ENCODE results near the gene WSB2. TPM values are rescaled to one million over a fixed set of nuclear protein-coding genes. Genes with fewer than 3 reads are reported as not detected.
"Not testable (repeated sequence)": the region's sequence is repeated elsewhere in the genome, so short reads cannot be mapped to it uniquely, and the experiment has no call there.

Gene WSB2
- total RNA-seq, 3 donors from 2014 or later, result 103 to 159 (median 119) TPM

- no peak for ATAC-seq
- Histone ChIP-seq H3K9me3 (no peaks in the 10 kb centered on the region), H3K4me1 (ENCODE audit: low read depth) (peaks cover 13% of the 10 kb centered on the region), H3K4me3 (no peak overlapping the region), H3K36me3 (ENCODE audit: low read depth) (no peaks in the 10 kb centered on the region)
- intact Hi-C loops (cut with DNase I, micrococcal nuclease), result no loop called here
- no peak for TF ChIP-seq CTCF (IDR thresholded peaks at IDR 0.05)
- no peak for DNase-seq
Measured at GRCh38 chr12:118013283-118013682, 47.7 kb downstream of the WSB2 start.

- Histone ChIP-seq H3K9me3 (no peaks in the 10 kb centered on the region), H3K36me3 (ENCODE audit: low read depth) (no peaks in the 10 kb centered on the region), H3K4me1 (ENCODE audit: low read depth) (peaks cover 6% of the 10 kb centered on the region), H3K4me3 (no peak overlapping the region)
- ATAC-seq (no peak), DNase-seq (no peak)
- no peak for TF ChIP-seq CTCF (IDR thresholded peaks at IDR 0.05)
- intact Hi-C loops (cut with DNase I, micrococcal nuclease), result no loop called here
Measured at GRCh38 chr12:118011961-118012360, 49.0 kb downstream of the WSB2 start.

- intact Hi-C loops (cut with DNase I, micrococcal nuclease), result no loop called here
Measured at GRCh38 chr12:118011377-118011776, 49.6 kb downstream of the WSB2 start.

GRCh38 chr12:118010903-118011302 is 50.1 kb downstream of the WSB2 start:
- DNase-seq (no peak), ATAC-seq (no peak)
- Histone ChIP-seq H3K4me3 (no peak overlapping the region), H3K9me3 (no peaks in the 10 kb centered on the region), H3K4me1 (ENCODE audit: low read depth) (no peaks in the 10 kb centered on the region), H3K36me3 (ENCODE audit: low read depth) (no peaks in the 10 kb centered on the region)
- intact Hi-C loops (cut with DNase I, micrococcal nuclease), result no loop called here
- no peak for TF ChIP-seq CTCF (IDR thresholded peaks at IDR 0.05)

More at GRCh38 chr12:118011377-118011776, 49.6 kb downstream of the WSB2 start:
- Histone ChIP-seq H3K4me1 (ENCODE audit: low read depth) (peaks cover 4% of the 10 kb centered on the region), H3K9me3 (no peaks in the 10 kb centered on the region), H3K36me3 (ENCODE audit: low read depth) (no peaks in the 10 kb centered on the region), H3K4me3 (no peak overlapping the region)
- DNase-seq (no peak), ATAC-seq (no peak)
- TF ChIP-seq CTCF (IDR thresholded peaks at IDR 0.05), result no peak

- DNase-seq; intact Hi-C loops (cut with DNase I, micrococcal nuclease); H3K9me3 ChIP-seq; H3K4me3 ChIP-seq; H3K4me1 ChIP-seq (ENCODE audit: low read depth); ATAC-seq; H3K36me3 ChIP-seq (ENCODE audit: low read depth): not testable (repeated sequence)
Measured at GRCh38 chr12:117999806-118000205, 61.2 kb downstream of the WSB2 start.

- ATAC-seq (peak; percentile 27), DNase-seq (no peak)
- intact Hi-C loops (cut with DNase I, micrococcal nuclease), result no loop called here
- Histone ChIP-seq H3K4me1 (ENCODE audit: low read depth) (no peaks in the 10 kb centered on the region), H3K36me3 (ENCODE audit: low read depth) (no peaks in the 10 kb centered on the region), H3K9me3 (no peaks in the 10 kb centered on the region), H3K4me3 (no peak overlapping the region)
- TF ChIP-seq CTCF (IDR thresholded peaks at IDR 0.05), result no peak
Measured at GRCh38 chr12:117998719-117999118, 62.3 kb downstream of the WSB2 start.

All from mucosa of descending colon (tissue), 3 donors.